ENCODE data around the gene NLRP8. TPM values are rescaled to one million over a fixed set of nuclear protein-coding genes. Genes with fewer than 3 reads are reported as not detected.

Gene NLRP8
- total RNA-seq, 1 experiment from 2014 or later, result not detected

GRCh38 chr19:55898911-55899310, 48.7 kb upstream of the NLRP8 start:
- Histone ChIP-seq H4K5ac (ENCODE audit: insufficient read length, low read depth, low read length) (no peak overlapping the region), H3K27me3 (ENCODE audit: insufficient read depth, low read length) (no peaks in the 10 kb centered on the region), H3K18ac (ENCODE audit: insufficient read length, low read depth, low read length) (no peak overlapping the region), H3K56ac (ENCODE audit: insufficient read length, low read depth, low read length) (no peak overlapping the region), H2AFZ (ENCODE audit: low read length) (no peak overlapping the region), H3K4ac (ENCODE audit: low read depth, low read length) (no peak overlapping the region), H3K4me1 (ENCODE audit: insufficient read depth, low read length) (no peaks in the 10 kb centered on the region), H3K4me2 (ENCODE audit: insufficient read depth, insufficient read length, low read length) (no peak overlapping the region), H4K20me1 (ENCODE audit: control insufficient read depth, insufficient read depth, insufficient read length) (no peaks in the 10 kb centered on the region), H4K91ac (ENCODE audit: insufficient read length, low read depth, low read length) (no peak overlapping the region), H3T11ph (ENCODE audit: low read length) (no peak overlapping the region), H3K9me3 (ENCODE audit: control insufficient read depth, low read depth, low read length) (peaks cover 79% of the 10 kb centered on the region), H3K9ac (ENCODE audit: extremely low read depth, insufficient read length, low read length) (no peak overlapping the region), H3K14ac (ENCODE audit: insufficient read depth, low read length) (no peak overlapping the region), H2BK120ac (ENCODE audit: low read depth, low read length, poor library complexity, severe bottlenecking) (no peak overlapping the region), H3K23me2 (ENCODE audit: insufficient read length, low read depth, low read length, poor library complexity, severe bottlenecking) (no peaks in the 10 kb centered on the region), H3K79me1 (ENCODE audit: insufficient read depth, low read depth, low read length, poor library complexity, severe bottlenecking) (no peaks in the 10 kb centered on the region), H2BK5ac (ENCODE audit: insufficient read length, low read length) (no peak overlapping the region), H3K27ac (ENCODE audit: insufficient read length, low read depth, low read length) (no peak overlapping the region), H3K79me2 (ENCODE audit: insufficient read depth, low read length) (no peaks in the 10 kb centered on the region), H2BK12ac (ENCODE audit: insufficient read length, low read depth, low read length) (no peak overlapping the region), H3K23ac (ENCODE audit: insufficient read length, low read depth, low read length) (no peak overlapping the region), H4K8ac (replicated peaks; ENCODE audit: insufficient read length, low read depth, low read length) (no peak overlapping the region), H2BK15ac (ENCODE audit: low read depth, low read length) (no peak overlapping the region), H2BK20ac (ENCODE audit: low read depth, low read length, poor library complexity, severe bottlenecking) (no peak overlapping the region), H2AK5ac (ENCODE audit: insufficient read length, low read length) (no peak overlapping the region)
- no CpG with 5 or more reads among the region's 12 CpGs for WGBS (ENCODE audit: extremely low coverage, insufficient read length, low lambda C conversion rate)
- no peak overlapping the region for H3K27ac Mint-ChIP-seq
- no peaks in the 10 kb centered on the region for H3K4me1 Mint-ChIP-seq
- peaks cover 88% of the 10 kb centered on the region in 2 experiments for H3K9me3 Mint-ChIP-seq
- peaks cover 10 to 44% (median 20%) of the 10 kb centered on the region in 3 experiments; a peak in 6 of 7 replicates for H3K36me3 Mint-ChIP-seq (ENCODE audit: insufficient read depth in 1 of 3, low read depth in 3 of 3)
- TF ChIP-seq CTCF (conservative IDR thresholded peaks at IDR 0.05), result no peak
- no peak for DNase-seq
- no peak overlapping the region for H3K4me3 Mint-ChIP-seq
- H3K27me3 Mint-ChIP-seq (ENCODE audit: low read depth), result peaks cover 4% of the 10 kb centered on the region
